GM19455 (cell line): ENCODE results near the gene SRD5A3.

Source experiments
- ATAC-seq: cut with Tn5 transposase; IDR thresholded peaks from one replicate; pipeline ENCODE4 v1.9.1; 2021; ENCODE audit not compliant: unreplicated experiment

The SRD5A3 gene

DNA sequence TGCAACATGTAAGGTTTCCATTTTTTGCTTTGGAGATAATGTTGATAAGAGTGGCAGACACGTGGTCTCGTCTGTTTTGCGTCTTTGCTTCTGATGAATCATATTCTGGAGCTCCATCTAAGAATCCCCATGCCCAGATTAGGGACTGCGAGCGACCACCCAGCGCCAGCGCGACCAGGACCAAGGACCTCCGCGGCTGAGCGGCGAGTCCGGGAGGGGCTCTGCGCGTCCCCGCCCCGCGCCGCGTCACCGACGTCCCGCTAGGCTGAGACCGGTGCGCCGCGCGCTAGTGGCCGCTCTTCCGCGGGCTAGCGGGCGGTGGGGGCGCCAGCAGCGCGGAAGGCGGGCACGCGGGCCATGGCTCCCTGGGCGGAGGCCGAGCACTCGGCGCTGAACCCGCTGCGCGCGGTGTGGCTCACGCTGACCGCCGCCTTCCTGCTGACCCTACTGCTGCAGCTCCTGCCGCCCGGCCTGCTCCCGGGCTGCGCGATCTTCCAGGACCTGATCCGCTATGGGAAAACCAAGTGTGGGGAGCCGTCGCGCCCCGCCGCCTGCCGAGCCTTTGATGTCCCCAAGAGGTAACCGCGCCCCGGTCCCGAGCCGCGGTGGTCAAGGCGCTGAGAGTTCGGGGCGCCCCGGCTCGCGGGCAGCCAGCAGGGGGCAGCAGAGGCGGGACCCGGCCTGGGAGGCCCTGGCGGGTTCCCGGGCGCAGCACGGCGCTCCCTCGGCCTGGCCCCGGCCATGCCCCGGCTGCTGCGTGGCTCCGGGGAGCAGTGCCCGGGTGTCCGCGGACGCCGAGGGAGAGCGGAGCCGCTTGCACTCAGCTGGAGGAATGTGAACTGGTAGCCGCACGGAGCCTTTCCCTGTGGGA lies at the start of gene SRD5A3:
TSS of gene SRD5A3 (plus strand) at position 263 of the 871 bp plus-strand sequence. CDS start at position 358, 95 bp downstream.
- peak; percentile 95 for ATAC-seq

- ATAC-seq: no peak
Observed at GRCh38 chr4:55297346-55297745, 48.7 kb upstream of the SRD5A3 start.

- ATAC-seq: no peak
Observed at GRCh38 chr4:55303760-55304165, 42.3 kb upstream of the SRD5A3 start.

DNA sequence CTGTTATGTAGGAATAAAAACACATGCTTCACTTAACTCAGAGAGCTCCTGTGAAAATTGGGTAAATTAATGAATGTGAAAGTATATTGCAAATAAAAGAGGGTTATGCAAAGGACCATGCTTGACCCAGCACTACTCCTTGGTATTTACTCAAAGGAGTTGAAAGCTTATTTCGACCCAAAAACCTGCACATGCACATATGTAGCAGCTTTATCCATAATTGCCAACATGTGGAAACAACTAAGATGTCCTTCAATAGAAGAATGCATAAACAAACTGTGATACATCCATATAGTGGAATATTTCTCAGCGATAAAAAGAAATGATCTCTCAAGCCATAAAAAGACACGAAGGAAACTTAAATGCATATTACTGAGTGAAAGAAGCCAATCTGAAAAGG lies 41.7 kb upstream of the SRD5A3 start:
- no peak for ATAC-seq

DNA sequence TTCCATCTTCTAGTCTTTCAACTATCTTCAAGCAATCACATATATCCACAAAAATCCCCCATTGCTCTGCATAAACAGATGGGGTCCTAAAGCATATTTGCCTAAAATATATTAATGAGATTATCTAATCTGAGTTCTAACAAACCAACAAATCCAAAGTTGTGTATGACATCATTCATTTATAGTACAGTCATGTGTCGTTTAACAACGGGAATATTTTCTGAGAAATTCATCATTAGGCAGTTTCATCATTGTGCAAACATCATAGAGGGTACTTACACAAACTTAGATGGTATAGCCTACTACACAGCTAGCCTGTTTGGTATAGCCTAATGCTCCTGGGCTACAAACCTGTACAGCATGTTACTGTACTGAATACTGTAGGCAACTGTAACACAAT lies 38.0 kb upstream of the SRD5A3 start:
- no peak for ATAC-seq

DNA sequence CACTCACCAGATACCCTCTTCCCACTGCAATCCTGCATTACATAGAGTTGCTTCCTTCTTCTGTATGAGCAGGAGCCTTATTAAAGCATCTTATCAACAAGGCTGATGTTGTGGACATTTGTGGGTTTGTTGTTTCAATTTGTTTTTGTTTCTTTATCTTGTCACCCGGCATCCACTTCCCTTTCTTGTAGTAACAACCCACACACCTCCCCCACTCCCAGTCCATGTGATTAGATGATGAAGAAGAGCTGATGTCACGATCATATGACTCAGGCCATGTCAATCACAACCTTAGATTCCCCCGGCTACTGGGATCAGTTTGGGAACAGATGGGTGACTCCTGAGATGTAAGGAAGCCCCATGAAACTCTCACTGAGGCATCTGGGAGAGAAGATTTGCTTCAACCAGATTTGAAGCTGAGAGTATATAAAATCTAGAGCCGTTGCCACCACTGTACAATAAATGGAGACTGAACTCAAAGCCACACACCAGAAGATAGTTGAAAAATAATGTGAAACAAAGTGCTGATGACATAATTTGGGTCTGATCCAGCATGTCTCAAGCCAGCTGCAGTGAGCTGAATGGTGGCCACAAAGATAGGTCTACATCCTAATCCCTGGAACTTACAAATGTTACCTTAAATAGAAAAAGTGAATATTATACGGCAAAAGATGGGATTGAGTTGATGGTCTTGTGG lies 34.1 kb upstream of the SRD5A3 start:
- no peak for ATAC-seq

DNA sequence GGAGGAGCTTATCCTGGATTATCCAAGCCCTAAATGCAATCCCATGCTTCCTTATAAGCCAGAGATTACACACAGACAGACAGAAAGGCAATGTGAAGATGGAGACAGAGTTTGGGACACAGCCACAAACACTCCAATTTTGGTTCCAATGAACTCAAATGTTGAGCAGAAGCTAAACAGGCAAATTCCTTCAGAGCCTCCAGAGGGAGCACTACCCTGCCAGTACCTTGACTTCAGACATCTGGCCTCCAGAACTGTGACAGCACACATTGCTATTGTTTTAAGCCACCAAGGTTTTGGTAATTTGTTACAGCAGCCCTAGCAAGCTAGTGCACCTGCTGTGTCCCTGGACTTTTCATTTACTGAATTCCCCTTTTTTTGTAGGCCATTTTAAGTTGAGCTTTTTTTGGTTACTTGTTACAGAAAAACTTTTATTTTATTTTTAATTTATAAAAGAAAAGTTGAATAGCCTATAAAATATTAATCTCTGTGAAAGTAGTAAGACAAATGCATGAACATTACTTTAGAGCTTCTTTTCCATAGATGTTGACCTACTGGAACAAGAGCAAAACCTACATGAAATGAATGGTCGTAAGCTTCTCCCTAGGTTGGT lies 33.4 kb upstream of the SRD5A3 start:
- no peak for ATAC-seq

- no peak for ATAC-seq
Observed at GRCh38 chr4:55314141-55314820, 31.8 kb upstream of the SRD5A3 start.

DNA sequence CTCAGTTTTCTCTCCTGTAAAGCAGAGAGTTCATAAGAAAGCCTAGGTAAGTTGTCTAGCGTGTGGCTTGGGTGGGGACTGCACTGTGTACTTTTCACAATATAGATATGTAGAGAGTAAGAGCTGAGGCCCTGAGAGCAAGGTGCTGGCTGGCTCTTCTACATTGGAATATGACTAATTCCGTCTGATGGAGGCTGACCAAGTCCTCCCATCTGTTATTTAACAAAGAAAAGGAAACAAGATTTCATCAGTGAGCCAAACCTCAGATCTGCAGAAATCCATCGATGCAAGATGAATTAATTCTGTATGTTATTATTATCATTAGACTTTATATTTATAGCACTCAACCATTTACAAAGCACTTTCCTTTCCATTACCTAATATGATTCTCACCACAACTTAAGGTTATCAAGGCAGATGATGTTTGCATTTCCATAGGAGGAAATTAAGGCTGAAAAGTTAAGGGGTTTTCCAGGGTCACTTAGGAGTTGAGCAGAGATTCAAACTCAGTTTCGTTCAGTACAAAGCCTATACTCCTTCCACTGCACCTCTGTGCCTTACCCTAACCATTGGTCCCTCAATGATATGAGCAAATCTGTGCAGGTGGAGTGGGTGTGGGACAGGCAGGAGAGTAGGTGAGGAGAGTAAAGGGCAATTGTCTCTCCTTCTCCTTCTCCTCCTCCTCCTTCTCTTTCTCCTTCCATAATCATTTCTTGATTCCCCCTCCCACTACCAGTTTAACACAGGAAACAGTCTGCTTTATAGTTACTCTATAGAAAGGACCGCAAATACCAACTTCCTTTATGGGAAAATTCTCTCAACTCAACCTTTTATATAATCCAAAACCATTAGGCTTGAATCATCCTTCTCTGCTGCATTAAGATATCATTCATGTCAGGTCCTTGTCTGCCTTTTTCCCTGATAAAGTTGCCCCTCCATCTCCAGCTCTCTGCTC lies 27.6 kb upstream of the SRD5A3 start:
- no peak for ATAC-seq

- no peak for ATAC-seq
Observed at GRCh38 chr4:55321707-55322264, 24.3 kb upstream of the SRD5A3 start.

- ATAC-seq: no peak
Observed at GRCh38 chr4:55323375-55323774, 22.7 kb upstream of the SRD5A3 start.

- no peak for ATAC-seq
Observed at GRCh38 chr4:55326629-55327028, 19.4 kb upstream of the SRD5A3 start.

GRCh38 chr4:55329012-55329411 lies 17.0 kb upstream of the SRD5A3 start:
- no peak for ATAC-seq

GRCh38 chr4:55330241-55330640 lies 15.8 kb upstream of the SRD5A3 start:
- no peak for ATAC-seq

DNA sequence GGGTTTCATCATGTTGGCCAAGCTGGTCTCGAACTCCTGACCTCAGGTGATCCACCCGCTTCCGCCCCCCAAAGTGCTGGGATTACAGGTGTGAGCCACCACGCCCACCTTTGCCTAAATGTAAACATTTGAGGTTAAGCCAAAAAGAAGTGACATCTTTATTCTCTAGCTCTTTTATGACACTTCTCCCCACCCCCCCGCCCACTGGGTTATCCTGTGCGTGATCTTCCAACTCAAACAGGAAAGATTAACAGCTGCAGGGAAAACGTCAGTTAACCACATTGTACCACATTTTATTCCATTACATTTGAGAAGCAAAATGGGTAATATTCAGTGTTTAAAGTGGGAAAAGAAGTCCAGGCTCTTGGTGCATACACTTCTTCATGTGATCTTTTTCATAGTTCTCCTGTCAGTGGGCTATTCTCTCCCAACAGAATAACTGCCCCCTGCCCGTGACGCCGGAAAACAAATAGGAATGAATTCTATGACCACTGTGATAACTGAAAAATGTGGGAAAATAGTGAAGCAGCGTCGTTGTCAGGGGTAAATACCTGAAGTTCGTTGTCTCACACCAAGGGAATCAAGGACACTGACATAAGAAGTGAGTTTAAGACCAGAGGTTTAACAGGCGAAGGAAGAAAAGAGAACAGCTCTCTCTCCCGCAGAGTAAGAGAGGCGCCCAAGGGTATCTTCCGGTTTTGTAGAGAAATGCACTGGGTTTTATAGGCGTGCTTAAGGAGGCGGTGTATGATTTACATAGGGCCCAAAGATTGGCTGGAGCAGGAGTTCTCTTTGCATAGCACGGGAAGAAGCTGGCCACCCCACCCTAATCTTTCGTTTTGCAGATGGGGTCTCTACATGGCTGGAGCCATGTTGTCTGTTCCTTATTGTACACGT lies 9.7 kb upstream of the SRD5A3 start:
- no peak for ATAC-seq

DNA sequence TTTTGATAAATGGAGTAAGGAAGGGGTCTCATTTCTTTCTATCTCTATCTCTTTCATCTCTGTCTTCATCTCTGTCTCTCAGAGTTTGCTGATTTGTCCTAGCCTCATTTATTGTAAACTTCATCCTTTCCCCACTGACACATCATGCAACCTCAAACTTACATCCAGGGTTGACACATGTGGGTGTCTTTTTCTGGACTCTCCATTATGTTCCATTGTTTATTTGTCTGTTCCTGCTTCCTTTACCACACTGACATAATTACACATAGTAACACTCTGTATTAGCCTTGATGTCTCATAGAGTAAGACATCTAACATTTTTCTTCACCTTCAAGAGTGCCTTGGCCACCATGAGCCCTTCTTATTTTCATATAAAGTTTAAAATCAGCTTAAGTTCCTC lies 8.1 kb upstream of the SRD5A3 start:
- ATAC-seq: no peak

DNA sequence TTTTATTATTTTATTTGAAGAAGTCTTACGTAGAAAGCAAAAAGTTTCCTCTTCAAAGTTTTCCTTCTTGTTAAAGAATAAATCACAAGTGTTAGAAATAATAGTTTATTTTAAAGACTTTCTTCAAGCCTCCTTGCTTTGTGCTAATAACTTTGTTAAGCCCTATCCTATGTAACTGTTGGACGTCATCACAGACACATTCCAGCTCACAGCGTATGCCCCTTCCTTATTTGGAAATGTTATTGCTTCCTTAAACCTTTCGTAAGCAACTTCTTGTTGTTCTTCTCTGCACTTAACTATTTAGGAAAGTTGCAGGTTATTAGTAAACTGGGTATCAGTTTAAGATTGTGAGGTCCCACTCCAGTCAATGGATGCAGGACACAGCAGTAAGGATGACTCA lies 7.6 kb upstream of the SRD5A3 start:
- no peak for ATAC-seq

DNA sequence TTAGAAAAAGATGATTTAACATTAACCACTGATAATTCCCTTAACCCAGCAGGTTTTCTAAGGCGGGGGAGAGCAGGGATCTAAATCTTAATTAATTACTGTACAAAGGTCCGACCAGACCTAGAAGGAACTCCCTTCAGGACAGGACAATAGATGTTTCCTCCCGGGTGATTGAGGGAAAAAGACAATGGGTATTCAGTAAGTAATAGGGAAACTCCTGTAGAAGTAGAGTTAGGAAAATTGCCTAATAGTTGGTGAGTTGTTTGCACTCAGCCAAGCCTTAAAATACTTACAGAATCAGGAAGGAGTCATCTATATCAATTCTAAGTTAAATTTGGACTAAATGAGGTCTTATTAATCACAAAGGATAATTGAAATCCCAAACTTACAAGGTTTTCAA lies 5.8 kb upstream of the SRD5A3 start:
- ATAC-seq: no peak

- ATAC-seq: no peak
Observed at GRCh38 chr4:55343887-55344286, 2.2 kb upstream of the SRD5A3 start.
